ENCODE measurements around the gene CDK5R2.

DNA sequence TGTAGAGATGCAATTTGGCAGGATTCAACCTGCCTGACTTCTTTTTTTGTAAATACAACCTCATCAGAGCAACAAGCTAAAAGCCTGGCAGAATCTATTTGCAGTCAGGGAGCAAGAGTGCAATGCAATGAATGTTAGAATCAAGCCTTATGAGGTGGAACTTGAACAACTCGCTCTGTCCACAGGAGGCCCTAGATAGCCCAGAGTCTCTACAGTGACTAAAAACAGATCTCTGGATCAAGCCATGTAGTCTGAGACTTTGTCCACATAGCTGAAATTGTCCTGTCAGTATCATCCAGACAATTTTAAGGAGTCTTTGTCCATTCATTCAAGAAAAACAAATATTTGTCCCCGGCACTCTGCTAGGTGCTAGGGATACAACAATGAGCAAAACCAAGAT lies 32.0 kb upstream of the CDK5R2 start:
- TF ChIP-seq, protein P1, sequence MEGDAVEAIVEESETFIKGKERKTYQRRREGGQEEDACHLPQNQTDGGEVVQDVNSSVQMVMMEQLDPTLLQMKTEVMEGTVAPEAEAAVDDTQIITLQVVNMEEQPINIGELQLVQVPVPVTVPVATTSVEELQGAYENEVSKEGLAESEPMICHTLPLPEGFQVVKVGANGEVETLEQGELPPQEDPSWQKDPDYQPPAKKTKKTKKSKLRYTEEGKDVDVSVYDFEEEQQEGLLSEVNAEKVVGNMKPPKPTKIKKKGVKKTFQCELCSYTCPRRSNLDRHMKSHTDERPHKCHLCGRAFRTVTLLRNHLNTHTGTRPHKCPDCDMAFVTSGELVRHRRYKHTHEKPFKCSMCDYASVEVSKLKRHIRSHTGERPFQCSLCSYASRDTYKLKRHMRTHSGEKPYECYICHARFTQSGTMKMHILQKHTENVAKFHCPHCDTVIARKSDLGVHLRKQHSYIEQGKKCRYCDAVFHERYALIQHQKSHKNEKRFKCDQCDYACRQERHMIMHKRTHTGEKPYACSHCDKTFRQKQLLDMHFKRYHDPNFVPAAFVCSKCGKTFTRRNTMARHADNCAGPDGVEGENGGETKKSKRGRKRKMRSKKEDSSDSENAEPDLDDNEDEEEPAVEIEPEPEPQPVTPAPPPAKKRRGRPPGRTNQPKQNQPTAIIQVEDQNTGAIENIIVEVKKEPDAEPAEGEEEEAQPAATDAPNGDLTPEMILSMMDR (IDR thresholded peaks at IDR 0.05; ENCODE audit: low read depth, low read length, poor library complexity, severe bottlenecking) = no peak
- no peak for TF ChIP-seq EZH2phosphoT487 (IDR thresholded peaks at IDR 0.05; ENCODE audit: borderline replicate concordance, low read length)

All from DOHH2 (cell line).